OCI-LY3 (cell line): Measurements from ENCODE around the gene FCN2.
A peak's percentile ranks its signal among the peaks of the same experiment; 100 is the strongest.

Experiments
- H2AFZ ChIP-seq: fragments of 200-600, 300-600 bp; shearing (Covaris generic); 2 replicates; pipeline ENCODE4 v1.6.0; 2014; ENCODE audit warnings: antibody characterized with exemption, low read depth, low read length
- H3K27ac ChIP-seq: fragments of 200-600, 300-600 bp; sonication (generic); 2 replicates; pipeline ENCODE4 v1.5.1; 2014; ENCODE audit warnings: mild to moderate bottlenecking, low read length, moderate library complexity, mixed read lengths
- H3K27me3 ChIP-seq: fragments of 200-600, 300-600 bp; sonication (generic); 2 replicates; pipeline ENCODE4 v1.6.1; 2014; ENCODE audit warnings: low read depth, low read length, mixed read lengths
- H3K36me3 ChIP-seq: fragments of 200-600, 300-600 bp; sonication (generic); replicated peaks from 2 replicates; pipeline ENCODE3; 2014; ENCODE audit warnings: low read depth, low read length, mixed read lengths
- H3K4me1 ChIP-seq: fragments of 300-600, 200-600 bp; sonication (generic); 2 replicates; pipeline ENCODE4 v1.6.1; 2014; ENCODE audit warnings: low read length, mixed read lengths
- H3K4me2 ChIP-seq: fragments of 200-600, 300-600 bp; sonication (generic); 2 replicates; pipeline ENCODE4 v1.6.1; 2014; ENCODE audit warnings: low read length, mixed read lengths
- H3K4me3 ChIP-seq: fragments of 300-600, 200-600 bp; sonication (generic); 2 replicates; pipeline ENCODE4 v1.5.1; 2014; ENCODE audit warnings: antibody characterized with exemption, mild to moderate bottlenecking, low read length, moderate library complexity
- H3K79me2 ChIP-seq: fragments of 300-600, 200-600 bp; shearing (Covaris generic); 2 replicates; pipeline ENCODE4 v1.6.1; 2014; ENCODE audit warnings: mild to moderate bottlenecking, low read length, mixed read lengths
- H3K9ac ChIP-seq: fragments of 300-600, 200-600 bp; shearing (Covaris generic); 2 replicates; pipeline ENCODE4 v1.6.0; 2014; ENCODE audit warnings: mild to moderate bottlenecking, low read length, moderate library complexity
- H3K9me3 ChIP-seq: fragments of 200-600, 300-600 bp; shearing (Covaris generic); 2 replicates; pipeline ENCODE4 v1.6.1; 2014; ENCODE audit warnings: low read length, mixed read lengths; ENCODE audit not compliant: insufficient read depth
- H4K20me1 ChIP-seq: fragments of 200-600, 300-600 bp; sonication (generic); 2 replicates; pipeline ENCODE4 v1.6.1; 2016; ENCODE audit warnings: low read length, mixed read lengths; ENCODE audit not compliant: insufficient read depth
- CTCF ChIP-seq: fragments of 200-600, 300-600 bp; sonication (generic); IDR thresholded peaks from 2 replicates; pipeline ENCODE4 v1.5.1; 2014; ENCODE audit warnings: antibody characterized with exemption, low read length, low read depth
- EZH2phosphoT487 ChIP-seq: fragments of 200-600 bp; shearing (Covaris generic); IDR thresholded peaks from 2 replicates; pipeline ENCODE4 v1.6.1; 2018; ENCODE audit warnings: antibody characterized with exemption, mixed run types, low read depth

Gene FCN2

GRCh38 chr9:134867917-134868750 lies 12.5 kb upstream of the FCN2 start:
- no peaks in the 10 kb centered on the region for H3K27me3 ChIP-seq
- no peak overlapping the region for H3K4me3 ChIP-seq
- no peak overlapping the region for H3K27ac ChIP-seq
- no peaks in the 10 kb centered on the region for H3K79me2 ChIP-seq
- H3K36me3 ChIP-seq, result peaks cover 4% of the 10 kb centered on the region
- no peak overlapping the region for H3K4me2 ChIP-seq
- H4K20me1 ChIP-seq, result no peaks in the 10 kb centered on the region
- TF ChIP-seq CTCF (no peak), EZH2phosphoT487 (no peak)
- peaks cover 13% of the 10 kb centered on the region for H3K4me1 ChIP-seq
- no peak overlapping the region for H2AFZ ChIP-seq
- H3K9ac ChIP-seq, result no peak overlapping the region
- 0 out of 2 replicates have a peak, but pooled peaks cover 8% of the 10 kb centered on the region for H3K9me3 ChIP-seq

GRCh38 chr9:134868751-134869553 lies 11.7 kb upstream of the FCN2 start:
- peak overlapping the region; percentile 75 for H2AFZ ChIP-seq
- no peak overlapping the region for H3K27ac ChIP-seq
- peaks cover 13% of the 10 kb centered on the region for H3K4me1 ChIP-seq
- H3K79me2 ChIP-seq, result no peaks in the 10 kb centered on the region
- H3K27me3 ChIP-seq, result no peaks in the 10 kb centered on the region
- no peak overlapping the region for H3K9ac ChIP-seq
- H3K4me3 ChIP-seq, result no peak overlapping the region
- 0 out of 2 replicates have a peak, but pooled peaks cover 8% of the 10 kb centered on the region for H3K9me3 ChIP-seq
- H4K20me1 ChIP-seq, result no peaks in the 10 kb centered on the region
- H3K36me3 ChIP-seq, result peaks cover 4% of the 10 kb centered on the region
- H3K4me2 ChIP-seq, result no peak overlapping the region
- no peak for TF ChIP-seq CTCF
- no peak for TF ChIP-seq EZH2phosphoT487

DNA sequence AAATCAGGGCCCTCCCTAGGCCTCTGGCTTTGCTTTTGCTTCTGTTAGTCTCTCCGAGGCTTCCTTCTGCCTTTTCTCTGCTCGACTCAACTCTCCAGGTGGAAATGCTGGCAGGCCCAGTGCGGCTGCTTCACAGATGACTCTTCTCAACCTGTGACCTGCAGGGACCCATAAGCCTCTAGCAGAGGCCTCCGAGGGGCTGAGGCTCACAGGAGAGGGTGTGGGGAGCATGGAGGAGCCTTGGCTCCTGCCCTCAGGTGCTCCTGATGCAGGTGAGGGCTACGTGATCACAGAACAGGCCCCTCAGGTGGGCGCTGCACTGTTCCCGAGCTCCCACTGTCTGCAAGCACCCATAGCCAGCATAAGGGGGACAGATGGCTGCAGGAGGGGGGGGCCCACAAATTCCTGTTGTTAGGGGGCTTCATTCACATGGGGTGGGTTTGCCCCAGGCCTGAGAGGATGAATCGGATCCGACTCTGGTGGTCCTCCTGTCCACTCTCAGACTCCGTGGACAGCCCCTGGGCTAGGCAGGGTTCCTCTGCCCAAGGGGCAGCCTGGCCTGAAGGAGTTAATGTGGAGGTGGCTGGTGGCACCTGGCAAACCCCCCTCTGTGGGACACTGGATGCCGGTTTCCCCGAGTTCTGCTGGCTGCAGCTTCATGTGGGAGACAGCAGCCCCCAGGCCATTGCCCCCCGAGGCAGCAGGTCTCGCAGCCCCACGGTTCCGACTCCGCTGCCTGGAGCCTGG lies 10.9 kb upstream of the FCN2 start:
- no peaks in the 10 kb centered on the region for H3K27me3 ChIP-seq
- no peak for TF ChIP-seq EZH2phosphoT487
- TF ChIP-seq CTCF, result no peak
- H2AFZ ChIP-seq, result peak overlapping the region; percentile 75; the same call in 1 of the 2 replicates
- no peak overlapping the region for H3K4me2 ChIP-seq
- no peak overlapping the region for H3K4me3 ChIP-seq
- H4K20me1 ChIP-seq, result no peaks in the 10 kb centered on the region
- H3K4me1 ChIP-seq, result peaks cover 13% of the 10 kb centered on the region
- H3K9ac ChIP-seq, result no peak overlapping the region
- H3K79me2 ChIP-seq, result no peaks in the 10 kb centered on the region
- no peak overlapping the region for H3K27ac ChIP-seq
- 0 out of 2 replicates have a peak, but pooled peaks cover 12% of the 10 kb centered on the region for H3K9me3 ChIP-seq
- peaks cover 4% of the 10 kb centered on the region for H3K36me3 ChIP-seq
